Small intestine (tissue), 7 donors: ENCODE measurements around the gene PHF12. TPM values are rescaled to one million over a fixed set of nuclear protein-coding genes. Genes with fewer than 3 reads are reported as not detected.
"Not testable (repeated sequence)": the region's sequence is repeated elsewhere in the genome, so short reads cannot be mapped to it uniquely, and the experiment has no call there.

Source experiments
- DNase-seq, 2 donors: peaks; one replicate each; pipeline versions ENCODE4 v3.0.0 to v3.0.0-alpha.2; 2013
- FAIRE-seq: peaks from 2 replicates; lab custom pipeline; 2012; peaks lifted over from hg19 to GRCh38; lab: Jason Lieb, UNC
- H3K27ac ChIP-seq, 3 donors: one replicate each; pipeline ENCODE4 v1.5.1; 2013; ENCODE audit warnings: low read length in 2 of 3, mild to moderate bottlenecking in 2 of 3, control low read depth in 1 of 3, inconsistent platforms in 1 of 3, low read depth in 1 of 3, moderate library complexity in 1 of 3
- H3K27me3 ChIP-seq, 3 donors: one replicate each; pipeline ENCODE4 v1.6.1; 2013; ENCODE audit warnings: low read length in 3 of 3, inconsistent platforms in 1 of 3; ENCODE audit not compliant: control insufficient read depth in 3 of 3, insufficient read depth in 3 of 3
- H3K36me3 ChIP-seq, 3 donors: one replicate each; pipeline ENCODE4 v1.6.1; 2013; ENCODE audit warnings: low read length in 3 of 3, inconsistent platforms in 1 of 3, low read depth in 1 of 3, mild to moderate bottlenecking in 1 of 3, moderate library complexity in 1 of 3; ENCODE audit not compliant: control insufficient read depth in 3 of 3, insufficient read depth in 2 of 3
- H3K4me1 ChIP-seq, 3 donors: one replicate each; pipeline ENCODE4 v1.6.1; 2013; ENCODE audit warnings: low read length in 2 of 3, inconsistent platforms in 1 of 3, low read depth in 1 of 3, mild to moderate bottlenecking in 1 of 3, moderate library complexity in 1 of 3; ENCODE audit not compliant: control insufficient read depth in 3 of 3, insufficient read depth in 2 of 3
- H3K4me3 ChIP-seq, 3 donors: one replicate each; pipeline ENCODE4 v1.5.1; 2013; ENCODE audit warnings: low read length in 3 of 3, control low read depth in 1 of 3, inconsistent platforms in 1 of 3, low read depth in 1 of 3, mild to moderate bottlenecking in 1 of 3, moderate library complexity in 1 of 3
- H3K9me3 ChIP-seq, 2 donors: one replicate each; pipeline ENCODE4 v1.6.1; 2013; ENCODE audit warnings: low read depth in 1 of 2, low read length in 1 of 2; ENCODE audit not compliant: control insufficient read depth in 2 of 2, insufficient read depth in 1 of 2
- WGBS, 3 donors: extraction: QIAGEN DNeasy Blood & Tissue Kit; methylation state at CpG; one replicate each; pipeline ENCODE4 v1.1.7; 2013; 5-methylcytosine and 5-hydroxymethylcytosine counted together
- polyA plus RNA-seq, 4 donors: library from polyadenylated mRNA; stranded (reverse) in 3 of 4; unstranded in 1 of 4; fragments of 200-250 nt in 3 of 4; fragments of 120-200 nt in 1 of 4; gene quantifications; one replicate each; pipeline versions ENCODE4 v1.2.1 to v1.2.3, GENCODE V29; 2013
- donor health status: healthy with polysubstance abuse.
- donor health status: control.
- donor health status: control.
- donor health status: Bipolar disorder and iron deficiency.
- donor health status: healthy.

The PHF12 gene
- polyA plus RNA-seq, 4 donors, result 6.5 to 26.1 (median 15.1) TPM

- Histone ChIP-seq H3K27me3 (no peaks in the 10 kb centered on the region), H3K27ac (no peak overlapping the region), H3K9me3 (no peaks in the 10 kb centered on the region), H3K4me1 (no peaks in the 10 kb centered on the region), H3K4me3 (no peak overlapping the region), H3K36me3 (peaks cover 9 to 79% (median 13%) of the 10 kb centered on the region in 3 donors)
- 94 to 96% (median 95%) methylated on average over 17 of the region's 17 CpGs for WGBS, 3 donors
- no peak for DNase-seq
- FAIRE-seq, result no peak
Measured at GRCh38 chr17:28881533-28882056, 69.7 kb downstream of the PHF12 start.

GRCh38 chr17:28880572-28880945 lies 70.8 kb downstream of the PHF12 start:
- WGBS, 3 donors, result 90 to 94% (median 93%) methylated on average over 10 of the region's 10 CpGs
- peaks cover 9 to 68% (median 13%) of the 10 kb centered on the region in 3 donors for H3K36me3 ChIP-seq
- H3K27me3 ChIP-seq, result no peaks in the 10 kb centered on the region
- H3K4me3 ChIP-seq, result no peak overlapping the region
- H3K27ac ChIP-seq, result no peak overlapping the region
- no peaks in the 10 kb centered on the region for H3K4me1 ChIP-seq
- H3K9me3 ChIP-seq, result no peaks in the 10 kb centered on the region
- DNase-seq, result no peak
- no peak for FAIRE-seq

- H3K9me3 ChIP-seq, result no peaks in the 10 kb centered on the region
- no peak for FAIRE-seq
- DNase-seq, result no peak
- no peaks in the 10 kb centered on the region for H3K4me1 ChIP-seq
- no peak overlapping the region for H3K27ac ChIP-seq
- 73 to 76% (median 74%) methylated on average over 9 of the region's 9 CpGs for WGBS, 3 donors
- no peaks in the 10 kb centered on the region for H3K27me3 ChIP-seq
- peaks cover 9 to 63% (median 13%) of the 10 kb centered on the region in 3 donors for H3K36me3 ChIP-seq
- H3K4me3 ChIP-seq, result no peak overlapping the region
Measured at GRCh38 chr17:28879886-28880571, 71.3 kb downstream of the PHF12 start.

GRCh38 chr17:28878981-28879380 lies 72.3 kb downstream of the PHF12 start:
- peaks cover 0 to 8% (median 0%) of the 10 kb centered on the region in 3 donors for H3K4me1 ChIP-seq
- peak; percentile 75 to 81 for DNase-seq
- no peaks in the 10 kb centered on the region for H3K9me3 ChIP-seq
- no peak overlapping the region for H3K27ac ChIP-seq
- peaks cover 9 to 53% (median 13%) of the 10 kb centered on the region in 3 donors for H3K36me3 ChIP-seq
- no peak overlapping the region for H3K4me3 ChIP-seq
- WGBS, 3 donors, result 37 to 63% (median 52%) methylated on average over 4 of the region's 4 CpGs
- H3K27me3 ChIP-seq, result no peaks in the 10 kb centered on the region
- FAIRE-seq, result no peak

- WGBS, 3 donors, result 84 to 90% (median 88%) methylated on average over 2 of the region's 2 CpGs
- Histone ChIP-seq H3K27ac (no peak overlapping the region), H3K27me3 (no peaks in the 10 kb centered on the region), H3K4me1 (peaks cover 0 to 8% (median 0%) of the 10 kb centered on the region in 3 donors), H3K36me3 (peaks cover 9 to 46% (median 13%) of the 10 kb centered on the region in 3 donors), H3K9me3 (no peaks in the 10 kb centered on the region), H3K4me3 (no peak overlapping the region)
- DNase-seq (no peak), FAIRE-seq (no peak)
Measured at GRCh38 chr17:28878158-28878910, 73.0 kb downstream of the PHF12 start.

GRCh38 chr17:28877150-28877711 lies 74.1 kb downstream of the PHF12 start:
- not testable (repeated sequence) for H3K27me3 ChIP-seq, DNase-seq, H3K27ac ChIP-seq, H3K4me3 ChIP-seq, H3K4me1 ChIP-seq, H3K9me3 ChIP-seq, FAIRE-seq
- WGBS, 3 donors, result 92 to 94% (median 93%) methylated on average over 6 of the region's 6 CpGs
- peaks cover 9 to 35% (median 11%) of the 10 kb centered on the region in 3 donors for H3K36me3 ChIP-seq

- 46 to 48% (median 47%) methylated on average over 1 of the region's 1 CpG for WGBS, 3 donors
- DNase-seq (no peak), FAIRE-seq (no peak)
- Histone ChIP-seq H3K27ac (no peak overlapping the region), H3K4me3 (no peak overlapping the region), H3K36me3 (peaks cover 5 to 23% (median 9%) of the 10 kb centered on the region in 3 donors), H3K27me3 (no peaks in the 10 kb centered on the region), H3K4me1 (peaks cover 0 to 8% (median 0%) of the 10 kb centered on the region in 3 donors), H3K9me3 (no peaks in the 10 kb centered on the region)
Measured at GRCh38 chr17:28875848-28876550, 75.3 kb downstream of the PHF12 start.

- H3K27ac ChIP-seq, result no peak overlapping the region
- peaks cover 0 to 10% (median 3%) of the 10 kb centered on the region in 3 donors for H3K36me3 ChIP-seq
- no peak overlapping the region for H3K4me3 ChIP-seq
- no peak for FAIRE-seq
- H3K27me3 ChIP-seq, result no peaks in the 10 kb centered on the region
- H3K4me1 ChIP-seq, result peaks cover 0 to 8% (median 0%) of the 10 kb centered on the region in 3 donors
- H3K9me3 ChIP-seq, result no peaks in the 10 kb centered on the region
- 45 to 69% (median 48%) methylated on average over 3 of the region's 3 CpGs for WGBS, 3 donors
- peak in 1 of 2 donors; percentile 47 for DNase-seq
Measured at GRCh38 chr17:28874750-28875149, 76.6 kb downstream of the PHF12 start.
